ENCODE measurements around the gene CNFN. TPM values are rescaled to one million over a fixed set of nuclear protein-coding genes. Genes with fewer than 3 reads are reported as not detected.
"Not testable (repeated sequence)": the region's sequence is repeated elsewhere in the genome, so short reads cannot be mapped to it uniquely, and the experiment has no call there.

The CNFN gene
- total RNA-seq, 1 experiment from 2014 or later = 1.1 TPM

- DNase-seq (ENCODE audit: low read depth) = no peak
Measured at GRCh38 chr19:42351079-42351735, 38.9 kb downstream of the CNFN start.

GRCh38 chr19:42350417-42350816 is 39.7 kb downstream of the CNFN start:
- no peak for DNase-seq (ENCODE audit: low read depth)

DNA sequence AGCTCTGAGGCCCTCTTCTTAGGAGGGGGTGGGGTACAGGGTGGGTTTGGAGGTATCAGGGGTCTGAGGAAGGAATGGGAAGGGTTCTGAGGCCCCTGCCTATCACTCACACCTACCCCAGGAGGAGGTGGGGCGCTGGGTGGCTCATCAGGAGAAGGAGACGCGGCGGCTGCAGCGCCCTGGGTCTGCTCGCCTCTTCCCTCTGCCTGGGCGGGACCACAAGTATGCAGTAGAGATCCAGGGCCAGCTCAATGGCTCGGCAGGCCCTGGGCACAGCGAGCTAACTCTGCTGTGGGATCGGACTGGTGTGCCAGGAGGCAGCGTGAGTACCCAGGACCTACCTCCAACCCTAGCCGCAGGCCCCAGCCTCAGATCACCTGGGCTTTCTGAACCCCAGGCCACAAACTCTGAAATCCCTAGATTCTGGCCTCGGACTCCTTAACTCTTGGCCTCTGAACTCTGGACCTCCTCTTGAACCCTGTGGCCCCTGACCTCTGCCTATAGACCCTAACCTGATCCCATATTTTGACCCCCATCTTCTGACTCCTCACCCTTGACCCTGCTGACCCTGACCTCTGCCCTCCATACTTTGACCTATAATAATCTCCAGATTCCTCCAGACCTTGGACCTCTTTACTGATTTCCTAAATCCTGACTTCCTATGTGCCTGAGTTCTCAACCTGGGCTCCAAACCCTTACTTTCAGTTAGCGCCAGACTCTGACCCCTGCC is 40.6 kb downstream of the CNFN start:
- DNase-seq (ENCODE audit: low read depth) = no peak

DNA sequence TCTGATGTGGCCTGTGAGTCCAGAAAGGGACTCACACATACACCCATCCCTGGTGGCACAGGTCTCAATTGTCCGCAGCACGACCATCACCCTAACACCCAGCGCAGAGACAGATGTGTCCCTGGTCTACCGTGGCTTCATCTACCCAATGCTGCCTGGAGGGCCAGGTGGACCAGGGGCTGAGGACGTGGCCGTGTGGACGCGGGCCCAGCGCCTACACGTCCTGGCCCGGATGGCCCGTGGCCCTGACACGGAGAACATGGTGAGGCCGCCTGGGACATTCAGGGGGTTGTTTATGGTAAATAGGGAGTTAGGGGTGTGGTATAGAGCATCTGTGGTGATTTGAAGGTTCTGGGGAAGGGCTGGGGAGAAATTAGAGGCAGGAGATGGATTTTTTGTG is 41.9 kb downstream of the CNFN start:
- DNase-seq (ENCODE audit: low read depth) = no peak

- no peak for DNase-seq (ENCODE audit: low read depth)
Measured at GRCh38 chr19:42345191-42345812, 44.8 kb downstream of the CNFN start.

DNA sequence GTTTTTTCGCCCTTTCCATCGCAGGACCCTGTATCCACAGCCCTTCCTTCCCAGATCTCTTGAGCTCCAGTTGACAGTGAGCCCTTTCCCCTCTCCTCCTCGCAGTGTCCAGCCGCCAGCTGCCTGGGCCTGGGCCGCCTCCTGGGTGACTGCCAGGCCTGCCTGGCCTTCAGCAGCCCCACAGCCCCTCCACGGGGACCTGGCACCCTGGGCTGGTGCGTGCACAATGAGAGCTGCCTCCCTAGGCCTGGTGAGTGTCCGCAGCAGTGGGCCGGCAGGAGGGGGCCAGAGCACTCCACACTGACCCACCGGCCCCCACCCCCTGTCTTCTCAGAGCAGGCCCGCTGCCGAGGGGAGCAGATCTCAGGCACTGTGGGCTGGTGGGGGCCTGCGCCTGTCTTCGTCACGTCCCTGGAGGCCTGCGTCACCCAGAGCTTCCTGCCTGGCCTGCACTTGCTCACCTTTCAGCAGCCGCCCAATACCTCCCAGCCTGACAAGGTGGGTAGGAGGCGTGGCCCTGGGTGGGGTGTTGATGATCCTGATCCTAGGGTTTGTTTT is 45.7 kb downstream of the CNFN start:
- no peak for DNase-seq (ENCODE audit: low read depth)

DNA sequence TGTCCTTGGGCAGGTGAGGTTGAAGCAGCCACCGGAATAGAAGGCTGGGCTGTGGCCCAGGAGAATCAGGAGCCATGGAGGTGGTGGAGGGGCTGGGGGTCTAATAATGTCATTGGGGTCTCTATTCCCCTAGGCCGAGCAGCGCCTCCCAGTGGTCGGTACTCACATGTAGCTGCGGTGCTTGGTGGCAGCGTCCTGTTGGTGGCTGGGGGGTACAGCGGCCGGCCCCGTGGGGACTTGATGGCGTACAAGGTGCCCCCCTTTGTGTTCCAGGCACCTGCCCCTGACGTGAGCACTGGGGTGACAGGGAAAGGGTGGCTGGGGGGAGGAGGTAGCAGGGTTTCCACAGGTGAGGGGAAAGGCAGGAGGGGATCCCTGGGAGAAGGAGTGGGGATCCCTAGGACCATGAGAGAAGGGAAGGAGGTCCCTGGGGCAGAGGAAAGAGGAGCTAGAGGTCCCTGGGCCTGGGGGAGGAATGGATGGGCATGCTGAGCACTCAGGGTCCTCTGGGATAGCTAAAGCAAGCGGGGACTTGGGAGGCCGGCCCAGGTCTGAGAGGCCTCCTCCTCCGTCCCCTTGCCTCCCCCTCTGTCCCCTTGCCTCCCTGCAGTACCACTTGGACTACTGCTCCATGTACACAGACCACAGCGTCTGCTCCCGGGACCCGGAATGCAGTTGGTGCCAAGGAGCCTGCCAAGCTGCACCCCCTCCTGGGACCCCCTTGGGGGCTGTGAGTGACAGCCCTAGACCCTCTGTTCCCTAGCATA is 46.6 kb downstream of the CNFN start:
- DNase-seq (ENCODE audit: low read depth) = no peak

DNA sequence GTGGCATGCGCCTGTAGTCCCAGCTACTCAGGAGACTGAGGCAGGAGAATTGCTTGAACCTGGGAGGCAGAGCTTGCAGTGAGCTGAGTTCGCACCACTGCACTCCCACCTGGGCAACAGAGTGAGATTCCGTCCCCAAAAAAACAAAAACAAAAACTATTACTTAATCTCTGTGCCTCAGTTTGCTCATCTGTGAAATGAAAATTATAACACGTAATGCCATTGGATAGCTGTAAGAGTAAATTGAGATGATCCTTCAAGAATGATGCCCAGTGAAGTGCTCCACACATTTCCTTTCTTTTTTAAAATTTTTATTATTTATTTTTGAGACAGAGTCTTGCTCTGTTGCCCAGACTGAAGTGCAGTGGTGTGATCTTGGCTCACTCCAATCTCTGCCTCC is 50.2 kb downstream of the CNFN start:
- DNase-seq (ENCODE audit: low read depth) = not testable (repeated sequence)

DNA sequence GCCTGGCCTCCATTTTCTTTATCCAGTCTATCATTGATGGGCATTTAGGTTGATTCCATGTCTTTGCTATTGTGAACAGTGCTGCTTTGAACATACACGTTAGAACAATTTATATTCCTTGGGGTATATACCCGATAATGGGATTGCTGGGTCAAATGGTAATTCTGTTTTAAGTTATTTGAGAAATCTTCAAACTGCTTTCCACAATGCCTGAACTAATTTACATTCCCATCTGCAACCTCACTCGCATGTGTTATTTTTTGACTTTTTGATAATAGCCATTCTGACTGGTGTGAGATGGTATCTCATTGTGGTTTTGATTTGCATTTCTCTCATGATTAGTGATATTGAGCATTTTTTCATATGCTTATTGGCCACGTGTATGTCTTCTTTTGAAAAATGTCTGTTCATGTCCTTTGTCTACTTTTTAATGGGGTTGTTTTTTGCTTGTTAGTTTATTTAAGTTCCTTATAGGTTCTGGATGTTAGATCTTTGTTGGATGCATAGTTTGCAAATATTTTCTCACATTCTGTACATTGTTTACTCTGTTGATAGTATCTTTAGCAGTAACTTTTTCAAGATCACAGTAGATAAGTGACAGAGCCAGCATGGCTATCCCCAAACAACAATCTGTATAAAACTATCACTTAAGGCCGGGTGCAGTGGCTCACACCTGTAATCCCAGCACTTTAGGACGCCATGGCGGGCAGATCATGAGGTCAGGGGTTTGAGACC is 50.8 kb downstream of the CNFN start:
- DNase-seq (ENCODE audit: low read depth) = not testable (repeated sequence)

Other genes starting within 250 kb of the CNFN start
- gene DEDD2, start 172.6 kb downstream of the CNFN start, total RNA-seq (2014; rRNA removed; shearing (Covaris generic)) = 13.8 and 14.4 TPM in 2 replicates
- 7.2 and 7.3 TPM in 2 replicates for gene ZNF526, start 170.0 kb downstream of the CNFN start, total RNA-seq (2014; rRNA removed; shearing (Covaris generic))
- 26.7 and 30.2 TPM in 2 replicates for gene GSK3A, start 147.7 kb downstream of the CNFN start, total RNA-seq (2014; rRNA removed; shearing (Covaris generic))
- 31.6 and 40.1 TPM in 2 replicates for gene ERF, start 135.2 kb downstream of the CNFN start, total RNA-seq (2014; rRNA removed; shearing (Covaris generic))
- gene CIC, start 121.0 kb downstream of the CNFN start, total RNA-seq (2014; rRNA removed; shearing (Covaris generic)) = 12.9 and 14.6 TPM in 2 replicates
- gene PRR19, start 88.2 kb downstream of the CNFN start, total RNA-seq (2014; rRNA removed; shearing (Covaris generic)) = 1.8 and 2.9 TPM in 2 replicates
- gene PAFAH1B3, start 87.7 kb downstream of the CNFN start, total RNA-seq (2014; rRNA removed; shearing (Covaris generic)) = 108 and 147 TPM in 2 replicates
- gene TMEM145, start 77.0 kb downstream of the CNFN start, total RNA-seq (2014; rRNA removed; shearing (Covaris generic)) = 0.68 and 1.2 TPM in 2 replicates
- 9.4 and 12.9 TPM in 2 replicates for gene MEGF8, start 64.7 kb downstream of the CNFN start, total RNA-seq (2014; rRNA removed; shearing (Covaris generic))
- 10.1 and 13.2 TPM in 2 replicates for gene LIPE, start 37.1 kb upstream of the CNFN start, total RNA-seq (2014; rRNA removed; shearing (Covaris generic))
- not detected in 2 replicates for gene CXCL17, start 52.6 kb upstream of the CNFN start, total RNA-seq (2014; rRNA removed; shearing (Covaris generic))
- gene CEACAM1, start 138.2 kb upstream of the CNFN start, total RNA-seq (2014; rRNA removed; shearing (Covaris generic)) = 0.12 and 0.20 TPM in 2 replicates
- gene CEACAM8, start 204.6 kb upstream of the CNFN start, total RNA-seq (2014; rRNA removed; shearing (Covaris generic)) = not detected in 2 replicates